IPS DF 19.7 (cell line): ENCODE data around the gene KRT82.

Source experiments
- DNase-seq: peaks from one replicate; pipeline ENCODE4 v3.0.0-alpha.2; 2013; ENCODE audit warnings: low read depth, low spot score

Gene KRT82

DNA sequence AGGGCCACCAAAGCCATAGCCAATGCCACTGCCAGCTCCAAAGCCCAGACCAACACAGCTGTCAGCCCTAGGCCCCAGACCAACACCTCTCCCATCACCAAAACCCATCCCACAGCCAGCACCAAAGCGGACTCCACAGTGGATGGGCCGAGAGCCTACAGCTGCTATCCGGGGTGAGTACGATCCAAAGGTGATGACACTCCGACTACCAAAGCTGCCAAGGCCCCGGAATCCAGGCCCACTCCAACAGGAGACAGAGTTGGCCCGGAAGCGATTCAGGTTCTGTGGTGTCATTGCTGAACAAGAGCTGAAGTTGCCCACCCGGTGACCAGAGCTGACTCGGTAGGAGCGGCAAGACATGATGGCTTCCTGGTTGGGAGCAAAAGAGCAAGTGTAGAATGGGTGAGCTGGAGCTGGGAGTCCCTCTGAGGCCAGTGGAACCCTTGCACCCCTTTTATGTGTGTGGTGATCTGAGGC lies 20.9 kb downstream of the KRT82 start, which contains the start of gene KRT84:
Gene KRT84 (minus strand): TSS at position 427 of the 477 bp plus-strand sequence. CDS start 67 bp downstream, at position 360.
- DNase-seq = no peak

DNA sequence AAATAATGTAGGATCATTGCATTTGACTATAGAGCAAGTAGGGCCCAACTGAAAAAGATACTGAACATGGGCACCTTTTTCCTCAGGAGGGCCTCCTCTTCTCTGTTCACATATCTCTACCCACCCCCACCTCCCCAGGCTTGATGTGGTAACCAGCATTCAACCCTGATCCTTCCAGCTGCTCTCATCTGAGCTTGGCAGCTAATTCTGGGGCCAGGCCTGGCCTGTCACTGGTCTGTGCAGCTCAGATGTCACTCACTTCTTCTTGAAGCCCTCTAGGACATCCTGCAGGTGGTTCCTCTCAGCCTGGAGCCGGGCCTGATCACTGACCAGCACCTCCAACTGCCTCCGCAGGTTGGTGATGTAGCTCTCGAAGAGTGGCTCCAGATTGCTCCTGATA lies 22.8 kb downstream of the KRT82 start:
- DNase-seq = no peak

DNA sequence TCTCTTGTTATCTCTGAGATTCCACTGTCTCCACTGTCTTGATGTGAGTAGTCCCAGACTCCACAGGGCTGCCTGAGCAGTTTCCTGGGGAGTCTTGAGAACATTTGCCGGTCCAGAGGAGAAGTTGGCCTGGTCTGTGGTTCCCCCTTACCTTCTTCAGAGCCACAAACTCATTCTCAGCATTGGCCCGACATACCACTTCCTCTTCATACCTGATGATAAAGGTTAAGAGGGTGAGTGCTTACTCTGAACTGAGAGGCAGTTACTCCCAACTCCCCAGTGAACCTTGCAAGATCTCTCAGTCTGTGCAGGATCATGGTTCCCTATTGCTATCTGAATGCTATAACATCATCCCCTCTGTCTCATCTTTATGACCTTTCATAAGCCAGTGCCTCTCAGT lies 23.3 kb downstream of the KRT82 start:
- no peak for DNase-seq

DNA sequence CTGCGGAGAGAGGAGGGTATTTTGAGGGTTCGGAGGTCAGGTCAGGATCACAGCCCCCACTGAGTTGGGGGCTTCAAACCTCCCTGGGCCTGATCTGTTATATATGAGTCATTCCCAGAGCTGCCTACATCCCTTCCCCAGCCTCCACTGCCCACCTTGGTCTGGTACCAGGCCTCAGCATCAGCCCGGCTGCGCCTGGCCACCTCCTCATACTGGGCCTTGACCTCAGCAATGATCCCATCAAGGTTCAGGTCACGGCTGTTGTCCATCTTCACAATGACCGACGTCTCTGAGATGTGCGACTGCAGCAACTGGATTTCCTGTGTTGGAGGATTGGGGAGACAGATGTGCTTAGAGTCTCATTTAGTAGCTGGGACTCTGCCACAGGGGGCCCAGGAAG lies 24.9 kb downstream of the KRT82 start:
- no peak for DNase-seq

DNA sequence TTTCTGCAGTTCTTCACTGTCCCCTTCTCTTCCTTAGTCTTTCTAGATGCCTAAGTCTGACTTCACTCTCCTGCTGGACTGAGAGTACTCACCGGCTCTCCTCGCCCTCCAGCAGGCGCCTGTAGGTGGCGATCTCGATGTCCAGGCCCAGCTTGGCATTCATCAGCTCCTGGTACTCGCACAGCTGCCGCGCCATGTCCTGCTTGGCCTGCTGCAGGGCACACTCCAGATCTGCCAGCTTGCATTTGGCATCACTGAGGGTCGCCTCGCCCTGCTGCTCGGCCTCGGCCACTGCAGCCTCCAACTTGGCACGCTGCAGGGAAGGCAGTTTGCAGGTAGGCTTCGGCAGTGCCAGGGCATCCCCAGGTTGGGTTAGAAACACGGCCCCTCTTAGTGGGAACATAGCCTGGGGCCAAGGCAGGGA lies 25.9 kb downstream of the KRT82 start:
- no peak for DNase-seq

DNA sequence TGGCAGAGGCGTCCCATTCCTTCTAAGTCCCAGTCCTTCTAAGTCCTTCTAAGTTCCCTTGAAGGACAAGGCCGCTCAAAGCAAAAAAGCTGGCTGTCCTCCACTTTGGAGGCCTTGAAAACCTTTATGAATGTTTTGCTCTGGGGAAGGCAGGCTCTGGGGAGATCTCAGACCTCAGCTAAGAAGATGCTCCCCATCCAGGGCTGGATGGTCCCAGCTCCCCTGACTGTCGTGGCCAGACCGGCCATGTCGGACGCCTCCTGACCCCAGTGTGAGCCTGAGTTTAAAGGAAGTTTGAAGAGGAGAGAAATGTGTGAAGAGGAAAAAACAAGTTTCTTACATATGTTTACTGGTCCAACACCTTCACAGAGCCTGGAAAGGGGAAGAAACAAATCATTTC lies 26.6 kb downstream of the KRT82 start:
- no peak for DNase-seq

DNA sequence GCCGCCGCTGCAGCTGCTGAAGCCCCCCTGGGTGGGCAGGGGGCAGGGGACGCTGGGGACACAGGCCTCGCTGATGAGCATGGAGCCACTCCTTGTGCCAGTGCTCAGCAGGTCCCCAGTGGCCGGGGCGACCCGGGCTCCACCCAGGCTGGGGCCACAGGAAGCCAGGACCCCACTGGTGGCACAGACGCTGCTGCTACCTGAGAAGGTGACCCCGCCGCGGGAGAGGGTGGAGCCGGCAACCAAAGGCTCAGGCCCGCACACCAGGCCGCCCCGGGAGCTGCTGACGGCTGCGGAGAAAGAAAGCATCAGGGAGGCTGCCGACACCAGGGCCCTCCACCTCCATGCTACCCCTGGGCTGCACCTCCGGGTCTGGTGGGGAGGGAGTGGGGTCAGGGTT lies 28.0 kb downstream of the KRT82 start:
- no peak for DNase-seq

DNA sequence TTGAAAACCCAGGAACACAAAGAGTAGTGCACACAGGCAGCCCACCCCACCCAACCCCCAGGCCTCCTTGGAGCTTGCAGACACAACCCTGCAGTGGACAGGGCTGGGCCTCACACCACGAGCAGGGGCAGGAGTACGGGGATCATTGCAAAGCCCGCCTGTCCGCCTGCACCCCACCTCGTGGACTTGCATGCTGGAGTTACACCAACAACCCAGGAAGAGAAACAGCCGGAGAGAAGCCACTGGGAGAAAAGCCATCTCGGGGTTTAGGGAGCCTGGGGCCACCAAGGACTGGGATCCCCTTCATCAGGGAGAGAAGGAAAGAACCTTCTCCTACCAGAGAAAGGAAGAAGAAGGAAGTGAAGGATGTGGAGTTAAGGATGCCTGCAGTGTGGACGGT lies 28.9 kb downstream of the KRT82 start:
- no peak for DNase-seq

DNA sequence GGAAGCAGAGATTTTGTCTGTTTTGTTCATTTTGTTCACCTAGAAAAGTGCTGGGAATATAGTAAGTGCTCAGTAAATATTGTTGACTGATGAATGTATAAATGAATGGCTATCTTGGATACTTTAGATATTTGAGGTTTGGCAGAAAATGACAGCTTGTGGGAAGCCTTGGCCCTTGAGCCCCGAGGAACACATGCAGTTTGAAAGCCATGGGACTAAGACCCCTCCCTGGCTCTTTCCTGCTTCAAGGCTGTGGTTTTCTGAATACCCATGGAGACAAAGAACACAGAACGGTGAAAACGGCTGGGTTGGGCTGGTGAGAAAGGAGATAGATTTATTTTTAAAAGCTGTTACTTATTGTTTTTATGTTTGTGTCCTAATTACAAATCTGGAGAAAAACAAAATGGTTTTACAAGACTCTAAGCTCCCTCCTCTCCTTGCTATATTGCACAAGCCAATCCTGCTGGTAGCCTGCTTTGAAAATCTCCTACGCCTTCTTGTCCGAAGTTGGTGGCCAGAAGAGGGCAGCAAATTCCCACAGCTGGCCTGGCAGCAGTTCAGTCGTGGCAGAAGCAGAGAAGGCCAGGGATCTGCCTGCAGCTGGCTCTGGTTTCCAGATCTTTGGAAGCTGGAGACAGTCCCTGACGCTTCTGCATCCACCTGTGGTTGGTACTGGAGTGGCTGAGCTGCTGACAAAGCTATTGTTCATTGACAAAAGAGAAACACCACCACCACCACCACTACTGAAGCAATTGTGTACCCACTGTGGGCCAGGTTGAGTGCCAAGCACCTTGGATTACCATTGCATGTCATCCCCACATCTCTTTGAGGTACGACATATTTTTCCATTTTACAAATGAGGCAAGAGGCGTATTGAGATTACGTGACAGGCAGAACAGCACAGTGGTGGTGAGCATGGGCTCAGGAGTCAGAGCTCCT lies 33.6 kb downstream of the KRT82 start:
- peak; percentile 56 for DNase-seq

DNA sequence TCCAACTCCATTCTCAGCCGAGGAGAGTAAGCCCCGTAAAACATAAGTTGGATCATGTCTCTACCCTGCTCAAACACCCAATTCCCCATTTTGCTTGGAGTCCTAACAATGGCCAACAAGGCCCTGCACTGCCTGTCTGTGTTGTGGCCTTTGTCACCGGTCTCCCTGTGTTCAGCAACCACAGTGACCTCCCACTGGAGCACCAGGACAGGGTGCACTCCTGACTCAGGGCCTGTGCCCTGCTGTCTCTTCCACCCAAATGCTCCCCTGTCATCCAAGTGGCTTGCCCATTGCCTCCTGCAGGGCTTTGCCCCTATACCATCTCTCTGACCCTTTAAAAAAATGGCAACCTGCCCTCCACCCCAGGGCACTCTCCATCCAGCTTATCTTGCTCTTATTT lies 34.4 kb downstream of the KRT82 start:
- DNase-seq = no peak

DNA sequence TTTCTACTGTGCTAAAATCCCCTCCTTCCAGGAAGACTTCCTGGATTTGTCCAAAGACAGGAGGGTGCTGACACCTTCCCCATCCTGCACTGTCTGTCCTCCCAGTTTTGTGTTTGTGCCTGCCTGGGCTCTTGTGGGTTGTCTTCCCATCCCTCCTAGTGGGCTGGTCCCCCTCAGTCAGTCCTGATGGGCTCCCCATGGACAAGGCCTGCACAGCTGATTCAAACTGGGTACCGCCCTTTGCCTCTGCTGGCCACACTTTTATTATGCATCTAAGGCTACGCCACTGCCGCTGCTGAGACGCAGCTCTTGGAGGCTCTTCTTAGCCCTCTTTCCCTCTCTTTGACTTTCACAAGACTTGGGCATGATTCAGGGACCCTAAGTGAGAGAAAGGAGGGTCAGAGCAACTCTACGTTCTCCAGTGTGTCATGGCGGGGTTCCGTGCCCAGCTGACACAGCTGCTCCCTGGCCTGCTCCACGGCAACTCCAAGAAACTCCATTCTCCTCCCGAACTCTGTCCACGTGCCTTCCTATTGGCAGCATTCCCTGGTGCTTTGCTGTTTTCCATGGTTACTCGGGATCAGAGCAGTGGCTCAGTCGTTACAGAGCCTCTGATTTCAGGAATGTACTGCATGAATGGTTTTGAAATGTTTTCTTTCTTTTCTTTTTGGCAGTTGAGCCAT lies 35.1 kb downstream of the KRT82 start:
- DNase-seq = no peak

DNA sequence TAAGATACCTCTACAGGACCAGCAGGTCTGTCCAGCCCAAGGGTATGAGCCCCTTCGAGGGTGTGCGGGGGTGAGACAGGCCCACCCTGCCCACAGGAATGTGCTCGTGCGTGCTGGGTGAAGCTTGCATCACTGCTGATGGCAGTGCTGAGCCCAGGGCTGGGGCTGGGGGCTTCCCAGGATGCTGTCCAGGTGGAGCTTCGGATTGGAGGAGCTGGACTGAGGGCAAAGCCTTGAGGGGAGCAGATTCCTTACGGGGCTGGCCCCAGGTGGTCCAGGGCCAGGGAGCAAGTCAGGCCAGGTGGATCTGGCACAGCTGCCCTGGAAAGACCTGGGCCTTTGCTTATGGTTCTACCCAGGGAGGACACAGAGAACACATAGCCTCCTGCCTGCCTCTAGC lies 36.3 kb downstream of the KRT82 start:
- DNase-seq = no peak

DNA sequence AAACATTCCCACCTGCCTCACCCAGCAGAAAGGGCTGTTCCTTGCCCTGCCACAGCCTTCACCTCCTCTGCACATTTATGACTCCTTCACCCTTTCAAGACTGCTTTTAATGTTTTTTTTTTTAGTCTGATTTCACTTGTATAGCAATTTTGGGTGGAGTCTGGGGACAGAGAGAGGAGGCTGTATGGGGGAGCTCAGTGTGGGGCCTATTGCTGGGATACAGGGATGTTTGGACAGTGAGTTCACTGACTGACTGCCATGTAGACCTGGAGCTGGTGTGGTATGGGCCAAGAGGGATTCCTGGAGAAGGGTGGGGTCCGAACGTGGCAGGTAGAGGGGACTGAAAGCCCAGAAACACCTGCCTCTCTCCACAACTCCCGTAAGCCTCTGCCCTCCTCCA lies 36.9 kb downstream of the KRT82 start:
- no peak for DNase-seq

DNA sequence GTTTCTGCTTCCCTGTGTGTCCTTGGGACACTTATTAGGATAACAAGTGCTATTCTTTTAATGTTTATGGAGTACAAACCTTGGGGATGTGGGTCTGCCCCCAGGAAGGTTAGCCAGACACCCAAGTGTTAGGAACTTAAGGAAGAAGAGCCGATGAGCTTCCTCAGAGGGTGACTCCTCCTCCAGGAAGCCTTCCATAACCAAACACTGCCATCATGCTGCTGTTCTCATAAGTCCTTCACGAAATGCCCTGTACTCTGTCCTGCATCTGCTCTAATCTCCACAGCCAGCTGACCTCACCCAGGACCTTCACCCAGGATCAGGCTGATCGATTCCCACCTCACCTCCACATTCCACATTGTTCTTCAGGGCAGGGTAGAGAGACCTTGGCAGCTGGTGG lies 37.6 kb downstream of the KRT82 start:
- no peak for DNase-seq

DNA sequence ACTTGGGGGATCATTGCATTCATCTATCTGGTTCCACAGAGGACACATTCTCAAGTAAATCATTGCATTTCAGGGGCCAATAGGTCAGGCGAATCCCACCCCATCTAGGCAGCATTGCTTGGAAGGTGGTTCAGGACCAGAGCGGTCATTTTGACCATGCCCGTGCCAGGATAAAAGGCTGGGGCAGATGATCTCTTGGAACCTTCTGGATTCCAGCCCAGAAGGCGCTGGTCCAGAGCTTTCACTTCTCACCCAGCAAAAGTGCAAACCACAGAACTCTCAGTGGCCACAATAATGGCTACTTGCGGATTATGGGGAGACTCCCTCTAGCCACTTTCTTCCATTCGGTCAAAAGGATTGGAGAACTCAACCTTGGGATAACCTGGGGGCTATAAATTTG lies 38.3 kb downstream of the KRT82 start:
- DNase-seq = no peak

DNA sequence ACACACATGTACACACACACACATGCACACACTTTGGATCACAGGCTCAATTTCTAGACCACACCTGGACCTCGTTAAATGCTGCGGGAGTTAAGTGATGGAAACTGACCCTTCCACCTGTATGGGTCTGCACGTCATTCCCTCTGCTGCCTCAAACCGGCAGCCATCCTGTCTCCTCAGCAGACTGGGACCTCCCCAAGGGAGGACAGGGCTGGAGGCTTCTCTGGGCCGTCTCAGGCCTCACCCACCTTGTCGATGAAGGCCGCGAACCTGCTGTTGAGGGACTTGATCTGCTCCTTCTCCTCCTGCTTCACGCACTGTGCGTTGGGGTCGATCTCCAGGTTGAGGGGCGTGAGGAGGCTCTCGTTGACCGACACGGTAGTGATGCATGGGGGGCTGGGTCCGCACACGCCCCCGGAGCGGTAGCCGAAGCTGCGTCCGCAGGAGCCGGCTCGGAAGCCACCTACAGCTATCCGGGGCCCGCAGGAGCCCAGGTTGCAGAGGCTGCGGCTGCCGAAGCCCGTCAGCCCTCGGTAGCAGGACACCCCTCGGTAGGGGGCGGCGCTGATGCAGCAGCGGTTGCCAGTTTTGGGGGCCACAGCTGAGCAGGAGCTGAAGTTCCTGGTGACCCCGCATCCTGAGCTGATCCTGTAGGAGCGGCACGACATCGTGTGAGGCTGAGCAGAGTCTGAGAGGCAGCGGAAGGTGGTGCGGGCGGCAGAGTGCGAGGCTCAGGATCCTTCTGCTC lies 39.2 kb downstream of the KRT82 start, which contains the start of gene KRT85:
Gene KRT85 (minus strand): TSS at position 744 of the 748 bp plus-strand sequence. CDS start 76 bp downstream, at position 668.
- DNase-seq = no peak

DNA sequence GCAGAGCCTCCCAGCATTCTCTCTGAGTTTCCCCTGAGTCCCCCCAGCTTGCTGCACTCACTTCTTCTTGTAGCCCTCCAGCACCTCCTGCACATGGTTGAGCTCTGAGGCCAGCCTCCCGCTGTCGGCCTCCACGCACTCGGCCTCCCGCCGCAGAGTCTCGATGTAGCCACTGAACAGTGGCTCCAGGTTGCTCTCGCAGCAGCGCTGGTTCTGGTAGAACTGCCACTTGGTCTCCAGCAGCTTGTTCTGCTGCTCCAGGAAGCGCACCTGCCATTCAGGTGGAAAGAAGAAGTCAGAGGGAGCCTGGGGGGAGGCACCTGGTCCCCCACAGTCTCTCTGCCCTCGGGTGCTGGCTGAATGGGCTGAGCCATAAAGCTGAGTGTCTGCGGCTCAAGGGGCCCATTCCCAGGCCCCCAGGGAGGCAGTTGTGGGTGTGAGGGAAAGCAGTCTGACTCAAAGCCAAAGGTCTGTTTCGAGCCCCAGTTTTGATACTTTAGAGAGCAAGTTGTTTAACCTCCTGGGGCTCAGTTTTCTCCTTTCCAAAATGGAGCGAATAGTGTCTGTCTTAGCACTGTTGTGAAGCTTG lies 41.1 kb downstream of the KRT82 start:
- DNase-seq = no peak

DNA sequence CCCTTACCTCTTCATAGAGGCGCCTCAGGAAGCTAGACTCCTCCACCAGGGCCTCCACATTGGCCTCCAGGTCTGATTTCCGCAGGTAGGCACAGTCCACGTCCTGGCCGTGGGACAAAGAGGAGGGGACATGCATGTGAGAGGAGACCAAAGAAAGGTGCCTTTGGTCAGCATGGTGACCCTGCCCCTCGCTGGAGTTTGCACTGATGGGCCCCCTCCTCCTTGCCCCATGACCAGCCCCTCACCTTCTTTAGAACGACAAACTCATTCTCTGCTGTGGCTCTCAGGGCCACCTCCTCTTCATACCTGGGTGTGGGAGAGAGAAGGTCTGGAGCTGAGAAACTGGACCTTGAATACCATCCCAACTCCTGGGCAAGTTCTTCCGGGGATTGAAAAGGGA lies 42.1 kb downstream of the KRT82 start:
- no peak for DNase-seq

DNA sequence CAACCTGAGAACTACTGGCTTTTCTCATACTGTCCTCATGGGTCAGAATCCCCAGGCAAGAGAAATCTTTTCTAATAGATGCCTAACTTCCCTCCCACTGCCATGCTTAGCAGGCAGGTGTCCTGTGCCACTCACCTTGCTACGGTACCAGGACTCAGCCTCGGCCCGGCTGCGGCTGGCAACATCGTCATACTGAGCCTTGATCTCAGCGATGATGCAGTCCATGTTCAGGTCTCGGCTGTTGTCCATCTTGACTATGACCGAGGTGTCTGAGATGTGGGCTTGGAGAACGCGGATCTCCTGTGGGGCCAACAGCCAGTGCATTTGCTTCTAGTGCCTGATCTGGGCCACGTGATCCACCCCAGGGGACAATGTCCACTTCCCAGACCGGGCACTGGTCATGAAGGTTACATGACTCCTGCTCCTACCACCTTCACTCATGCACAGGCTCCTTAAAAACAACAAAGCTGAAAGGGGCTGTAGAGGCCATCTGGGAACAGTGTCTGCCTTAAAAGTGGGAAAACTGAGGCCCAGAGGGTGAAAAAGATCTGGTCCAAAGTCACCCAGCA lies 42.9 kb downstream of the KRT82 start:
- no peak for DNase-seq

DNA sequence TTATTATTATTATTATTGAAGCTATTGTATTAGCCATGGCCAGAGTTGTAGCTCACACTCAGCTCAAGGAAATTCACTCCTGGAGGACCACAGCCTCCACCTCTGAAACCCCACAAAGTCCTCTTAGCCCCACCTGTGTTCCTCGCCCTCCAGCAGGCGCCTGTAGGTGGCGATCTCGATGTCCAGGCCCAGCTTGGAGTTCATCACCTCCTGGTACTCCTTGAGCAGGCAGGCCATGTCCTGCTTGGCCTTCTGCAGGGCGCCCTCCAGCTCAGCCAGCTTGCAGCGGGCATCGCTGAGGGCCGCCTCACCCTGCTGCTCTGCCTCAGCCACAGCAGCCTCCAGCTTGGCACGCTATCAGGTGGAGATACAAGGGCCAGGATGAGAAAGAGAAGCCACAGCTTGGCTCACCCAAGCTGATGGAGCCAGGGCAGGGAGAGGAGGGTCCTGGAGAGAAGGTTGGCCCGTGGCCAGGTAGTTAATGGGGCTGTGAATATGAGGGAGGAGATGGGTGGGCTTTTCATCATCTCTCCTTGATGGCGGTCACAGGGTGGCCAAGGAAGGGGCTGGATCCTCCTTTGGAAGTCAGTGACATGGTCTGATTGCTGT lies 43.9 kb downstream of the KRT82 start:
- DNase-seq = no peak

DNA sequence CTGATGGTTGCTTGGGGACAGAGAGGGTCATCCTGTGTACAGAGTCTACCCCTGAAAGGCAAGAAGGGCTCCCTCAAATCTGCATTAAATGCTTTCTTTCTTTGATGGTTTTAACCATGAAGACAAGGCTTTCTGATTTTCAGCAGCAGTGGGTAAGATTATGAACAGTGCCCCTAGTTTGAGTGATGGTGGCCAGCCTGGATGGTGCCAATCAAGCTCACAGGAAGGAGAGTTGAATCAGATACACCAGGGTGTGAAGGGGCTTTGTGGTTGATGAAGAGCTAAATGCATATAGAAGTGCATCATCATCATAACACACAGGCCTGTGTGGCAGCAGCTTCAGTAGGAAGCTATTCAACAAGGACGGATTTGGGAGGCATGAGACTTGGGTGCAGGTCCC lies 44.6 kb downstream of the KRT82 start:
- DNase-seq = no peak
